Endothelial cell of umbilical vein (primary cell): ENCODE results near the gene CYTIP. TPM values are rescaled to one million over a fixed set of nuclear protein-coding genes. Genes with fewer than 3 reads are reported as not detected.

Source experiments
- BruUV-seq: library from RNA; stranded (reverse); fragments of 400-500 nt; replicated peaks from 2 replicates; lab custom pipeline; 2021; lab: Mats Ljungman, UMichigan
- CTCF ChIA-PET: fragments of 300-600, 350-600 bp; sonication (Branson Sonifier 250); formaldehyde crosslinking; loops from one replicate; lab custom pipeline; 2021; ENCODE audit warnings: antibody characterized with exemption, inconsistent platforms; lab: Charles Lee
- POLR2A ChIA-PET: fragments of 300-600, 350-600 bp; sonication (Branson Sonifier 250); formaldehyde crosslinking; loops from one replicate; lab custom pipeline; 2021; ENCODE audit warnings: antibody characterized with exemption, inconsistent platforms; lab: Charles Lee
- DNase-seq: peaks from one replicate; pipeline ENCODE4 v3.0.0-alpha.2; 2011; ENCODE audit warnings: low read depth, low spot score
- FAIRE-seq: peaks from 2 replicates; lab custom pipeline; 2011; peaks lifted over from hg19 to GRCh38; lab: Jason Lieb, UNC
- H2AFZ ChIP-seq: 2 replicates; pipeline ENCODE4 v1.6.0; 2012; ENCODE audit warnings: low read depth, low read length, control low read depth, inconsistent platforms
- H3K27ac ChIP-seq: 2 replicates; pipeline ENCODE4 v1.5.1; 2011; ENCODE audit warnings: low read depth, mild to moderate bottlenecking, control low read depth, low read length, moderate library complexity; ENCODE audit not compliant: insufficient read depth
- H3K27me3 ChIP-seq, 2 experiments: 2 replicates each; pipeline versions ENCODE4 v1.6.0 to v1.6.1; 2011; ENCODE audit warnings: low read length in 2 of 2, mixed read lengths in 1 of 2; ENCODE audit not compliant: control insufficient read depth in 2 of 2, insufficient read depth in 2 of 2
- H3K36me3 ChIP-seq, 2 experiments: 2 replicates in 1 of 2; 3 replicates in 1 of 2; pipeline ENCODE4 v1.5.1; 2011; ENCODE audit warnings: low read length in 2 of 2, mild to moderate bottlenecking in 1 of 2, moderate library complexity in 1 of 2; ENCODE audit not compliant: control insufficient read depth in 2 of 2, insufficient read depth in 2 of 2; ENCODE audit errors: extremely low read depth in 1 of 2
- H3K4me1 ChIP-seq: 3 replicates; pipeline ENCODE4 v1.5.1; 2011; ENCODE audit warnings: mild to moderate bottlenecking, low read length; ENCODE audit not compliant: control insufficient read depth, insufficient read depth; ENCODE audit errors: extremely low read depth
- H3K4me2 ChIP-seq: 2 replicates; pipeline ENCODE4 v1.6.1; 2011; ENCODE audit warnings: low read length, control low read depth, mixed read lengths; ENCODE audit not compliant: insufficient read depth
- H3K4me3 ChIP-seq, 3 experiments: fragments of 200-600 bp in 1 of 3; sonication (generic), shearing (Covaris generic) in 1 of 3; replicated peaks in 1 of 3; 2 replicates each; pipeline ENCODE4 v1.5.1; 2011 to 2016; ENCODE audit warnings: control low read depth in 3 of 3, low read length in 3 of 3, mild to moderate bottlenecking in 2 of 3, inconsistent platforms in 1 of 3, low read depth in 1 of 3, moderate library complexity in 1 of 3; ENCODE audit not compliant: insufficient read depth in 1 of 3
- H3K79me2 ChIP-seq: 2 replicates; pipeline ENCODE4 v1.6.0; 2012; ENCODE audit warnings: low read length, inconsistent platforms; ENCODE audit not compliant: control insufficient read depth, insufficient read depth
- H3K9ac ChIP-seq: replicated peaks from 2 replicates; pipeline ENCODE3; 2011; ENCODE audit warnings: low read length, control low read depth; ENCODE audit not compliant: insufficient read depth; ENCODE audit errors: extremely low read depth
- H3K9me1 ChIP-seq: replicated peaks from 3 replicates; pipeline ENCODE4 v1.6.0; 2011; ENCODE audit warnings: mild to moderate bottlenecking, low read length; ENCODE audit not compliant: control insufficient read depth, insufficient read depth; ENCODE audit errors: extremely low read depth
- H3K9me3 ChIP-seq: replicated peaks from 2 replicates; pipeline ENCODE4 v1.5.1; 2012; ENCODE audit warnings: low read length, inconsistent platforms; ENCODE audit not compliant: control insufficient read depth, insufficient read depth
- H4K20me1 ChIP-seq: replicated peaks from 2 replicates; pipeline ENCODE3; 2011; ENCODE audit warnings: mild to moderate bottlenecking, low read length; ENCODE audit not compliant: control insufficient read depth, insufficient read depth; ENCODE audit errors: extremely low read depth
- CTCF ChIP-seq, 2 donors: IDR thresholded peaks; 1 replicate in 1 of 2; 2 replicates in 1 of 2; pipeline ENCODE4 v1.5.1; 2011; ENCODE audit warnings: low read length in 2 of 2, mild to moderate bottlenecking in 2 of 2, moderate library complexity in 2 of 2, control low read depth in 1 of 2, inconsistent platforms in 1 of 2, low read depth in 1 of 2; ENCODE audit not compliant: insufficient read depth in 1 of 2; ENCODE audit errors: extremely low read depth in 1 of 2
- EZH2 ChIP-seq: IDR thresholded peaks from 2 replicates; pipeline ENCODE4 v1.6.1; 2012; ENCODE audit warnings: borderline replicate concordance, low read depth, mild to moderate bottlenecking, moderate library complexity, low read length, inconsistent platforms; ENCODE audit not compliant: severe bottlenecking
- FOS ChIP-seq: IDR thresholded peaks from 2 replicates; pipeline ENCODE4 v1.6.1; 2011; ENCODE audit warnings: mild to moderate bottlenecking, low read length, moderate library complexity, borderline replicate concordance; ENCODE audit not compliant: insufficient read depth
- GATA2 ChIP-seq: IDR thresholded peaks from 2 replicates; pipeline ENCODE4 v1.7.0; 2011; ENCODE audit warnings: low read depth, mild to moderate bottlenecking, moderate library complexity, mixed read lengths, low read length; ENCODE audit not compliant: insufficient read length, insufficient read depth
- JUN ChIP-seq: IDR thresholded peaks from 2 replicates; pipeline ENCODE4 v1.6.1; 2011; ENCODE audit warnings: borderline replicate concordance, low read depth; ENCODE audit not compliant: insufficient read length, insufficient read depth
- MAX ChIP-seq: IDR thresholded peaks from 2 replicates; pipeline ENCODE4 v1.6.1; 2011; ENCODE audit not compliant: insufficient read depth, insufficient read length
- MYC ChIP-seq: IDR thresholded peaks from one replicate; pipeline ENCODE4 v1.6.1; 2011; ENCODE audit warnings: mild to moderate bottlenecking, low read depth, low read length
- POLR2A ChIP-seq: IDR thresholded peaks from 2 replicates; pipeline ENCODE4 v1.6.1; 2012; ENCODE audit warnings: low read depth, mild to moderate bottlenecking, control low read depth, low read length
- POLR2AphosphoS5 ChIP-seq: IDR thresholded peaks from 2 replicates; pipeline ENCODE4 v1.6.1; 2012; ENCODE audit warnings: low read depth, mild to moderate bottlenecking, control low read depth, low read length, moderate library complexity; ENCODE audit not compliant: insufficient read depth
- dilution Hi-C: fragments of 300-500 bp; cut with MboI; formaldehyde crosslinking; loops from one replicate; pipeline ENCODE4 v1.15.0; 2019; ENCODE audit warnings: low sequenced_read_pairs; ENCODE audit not compliant: extremely low pct_ligation_motif_present
- intact Hi-C: fragments of 100-400 bp; cut with micrococcal nuclease; formaldehyde crosslinking; loops from one replicate; pipeline ENCODE4 v1.10.0; 2022
- polyA plus RNA-seq, 4 experiments: library from polyadenylated mRNA; depleted of rRNA in 3 of 4; stranded (reverse) in 3 of 4; unstranded in 1 of 4; fragments of >200 nt; gene quantifications; 2 replicates each; pipeline versions ENCODE4 v1.2.1 to v1.2.3, GENCODE V29; 2011 to 2012; ENCODE audit warnings: missing spikeins in 1 of 4
- total RNA-seq: library from RNA; stranded (reverse); gene quantifications from 2 replicates; pipeline ENCODE4 v1.2.3, GENCODE V29; 2021

CYTIP gene
- total and polyA plus RNA-seq, 2 donors (not counting 3 experiments of a cell fraction or from before 2014, with no cell fraction given): not detected

- TF ChIP-seq MYC (no peak), POLR2AphosphoS5 (no peak), GATA2 (no peak), POLR2A (no peak), EZH2 (no peak), FOS (no peak), JUN (no peak), MAX (no peak), CTCF (IDR thresholded peaks at IDR 0.05; ENCODE audit: extremely low read depth in 1 of 2, insufficient read depth in 1 of 2, low read depth in 1 of 2, low read length in 2 of 2) (no peak)
- Histone ChIP-seq H3K4me2 (no peak overlapping the region), H3K79me2 (no peaks in the 10 kb centered on the region), H3K27ac (no peak overlapping the region), H4K20me1 (no peaks in the 10 kb centered on the region), H2AFZ (no peak overlapping the region), H3K9me1 (no peaks in the 10 kb centered on the region), H3K27me3 (no peaks in the 10 kb centered on the region), H3K36me3 (no peaks in the 10 kb centered on the region), H3K9me3 (no peaks in the 10 kb centered on the region), H3K4me3 (no peak overlapping the region), H3K4me1 (no peaks in the 10 kb centered on the region), H3K9ac (no peak overlapping the region)
- DNase-seq (no peak), FAIRE-seq (no peak)
- ChIA-PET POLR2A (no interaction called here), CTCF (no interaction called here)
- dilution Hi-C loops (no loop called here), intact Hi-C loops (no loop called here)
- no TSS peak for BruUV-seq
Observed at GRCh38 chr2:157443090-157443489, 799 bp downstream of the CYTIP start.
